Vagina (tissue), 2 donors: Measurements from ENCODE around the gene SETD9. TPM values are rescaled to one million over a fixed set of nuclear protein-coding genes. Genes with fewer than 3 reads are reported as not detected.

Experiments used
- DNase-seq, 2 donors: peaks; one replicate each; pipeline ENCODE4 v3.0.0-alpha.2; 2017; ENCODE audit errors: extremely low spot score in 2 of 2
- H3K27ac ChIP-seq: fragments of 200-600 bp; sonication (generic); one replicate; pipeline ENCODE4 v1.5.1; 2019
- H3K27me3 ChIP-seq: fragments of 200-600 bp; sonication (generic); one replicate; pipeline ENCODE4 v1.5.1; 2019
- H3K36me3 ChIP-seq, 2 donors: fragments of 200-600 bp; sonication (generic); one replicate each; pipeline ENCODE4 v1.5.1; 2017 to 2019
- H3K4me1 ChIP-seq: fragments of 200-600 bp; sonication (generic); one replicate; pipeline ENCODE4 v1.5.1; 2019
- H3K4me3 ChIP-seq, 2 donors: fragments of 200-600 bp; sonication (generic); 1 replicate in 1 of 2; 2 replicates in 1 of 2; pipeline ENCODE4 v1.5.1; 2016 to 2019
- H3K9me3 ChIP-seq: fragments of 200-600 bp; sonication (generic); one replicate; pipeline ENCODE4 v1.5.1; 2019
- POLR2A ChIP-seq, 2 donors: fragments of 450-650 bp; IDR thresholded peaks; one replicate each; pipeline ENCODE4 v1.6.1; 2017; ENCODE audit warnings: antibody characterized with exemption in 2 of 2, mild to moderate bottlenecking in 2 of 2, moderate library complexity in 2 of 2
- POLR2AphosphoS5 ChIP-seq, 2 donors: sonication (generic); formaldehyde crosslinking; IDR thresholded peaks; one replicate each; pipeline ENCODE4 v1.9.0; 2017; ENCODE audit warnings: antibody characterized with exemption in 2 of 2, mild to moderate bottlenecking in 2 of 2, low read depth in 1 of 2; ENCODE audit not compliant: insufficient read depth in 1 of 2
- intact Hi-C: fragments of 100-400 bp; cut with DNase I; formaldehyde crosslinking; loops from one replicate; pipeline ENCODE4 v1.15.1; 2023
- total RNA-seq: library from RNA; depleted of rRNA; stranded (reverse); fragments of >200 nt; gene quantifications from one replicate; pipeline ENCODE4 v1.2.3, GENCODE V29; 2016
- TF ChIP-seq, protein P1 (sequence below), 3 experiments: fragments of 450-650 bp in 2 of 3; fragments of 200-600 bp in 1 of 3; sonication (generic) in 1 of 3; IDR thresholded peaks; one replicate each; pipeline ENCODE4 v1.5.1; 2017 to 2019; ENCODE audit warnings: antibody characterized with exemption in 3 of 3, mild to moderate bottlenecking in 2 of 3, moderate library complexity in 2 of 3

SETD9 gene
- total RNA-seq, 1 donor from 2014 or later: 2.7 TPM

DNA sequence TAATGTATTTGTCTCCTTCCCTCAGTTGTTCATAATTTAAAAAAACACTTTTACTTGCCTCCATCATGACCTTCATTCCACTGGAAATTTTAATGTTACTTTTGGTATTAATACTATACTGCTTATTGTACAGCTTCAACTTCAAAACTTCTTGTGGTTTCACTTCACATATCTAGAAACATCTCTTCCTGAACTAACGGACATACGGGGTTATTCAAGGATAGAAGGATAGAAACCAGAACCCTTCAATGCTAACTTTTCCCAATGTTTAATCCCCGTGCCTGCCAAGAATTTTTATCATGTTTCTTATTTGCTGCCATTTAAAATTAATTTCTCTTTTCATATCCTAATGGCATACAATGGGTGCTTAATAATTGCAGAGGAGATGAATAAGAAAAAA is 36.3 kb upstream of the SETD9 start:
- Histone ChIP-seq H3K36me3 (peaks cover 0 to 65% of the 10 kb centered on the region in 2 donors), H3K27ac (no peak overlapping the region), H3K27me3 (no peaks in the 10 kb centered on the region), H3K9me3 (no peaks in the 10 kb centered on the region), H3K4me1 (no peaks in the 10 kb centered on the region), H3K4me3 (no peak overlapping the region)
- intact Hi-C loops: no loop called here
- TF ChIP-seq POLR2A (IDR thresholded peaks at IDR 0.05) (no peak), POLR2AphosphoS5 (IDR thresholded peaks at IDR 0.05; ENCODE audit: insufficient read depth in 1 of 2, low read depth in 1 of 2) (no peak)
- TF ChIP-seq, protein P1, sequence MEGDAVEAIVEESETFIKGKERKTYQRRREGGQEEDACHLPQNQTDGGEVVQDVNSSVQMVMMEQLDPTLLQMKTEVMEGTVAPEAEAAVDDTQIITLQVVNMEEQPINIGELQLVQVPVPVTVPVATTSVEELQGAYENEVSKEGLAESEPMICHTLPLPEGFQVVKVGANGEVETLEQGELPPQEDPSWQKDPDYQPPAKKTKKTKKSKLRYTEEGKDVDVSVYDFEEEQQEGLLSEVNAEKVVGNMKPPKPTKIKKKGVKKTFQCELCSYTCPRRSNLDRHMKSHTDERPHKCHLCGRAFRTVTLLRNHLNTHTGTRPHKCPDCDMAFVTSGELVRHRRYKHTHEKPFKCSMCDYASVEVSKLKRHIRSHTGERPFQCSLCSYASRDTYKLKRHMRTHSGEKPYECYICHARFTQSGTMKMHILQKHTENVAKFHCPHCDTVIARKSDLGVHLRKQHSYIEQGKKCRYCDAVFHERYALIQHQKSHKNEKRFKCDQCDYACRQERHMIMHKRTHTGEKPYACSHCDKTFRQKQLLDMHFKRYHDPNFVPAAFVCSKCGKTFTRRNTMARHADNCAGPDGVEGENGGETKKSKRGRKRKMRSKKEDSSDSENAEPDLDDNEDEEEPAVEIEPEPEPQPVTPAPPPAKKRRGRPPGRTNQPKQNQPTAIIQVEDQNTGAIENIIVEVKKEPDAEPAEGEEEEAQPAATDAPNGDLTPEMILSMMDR (IDR thresholded peaks at IDR 0.05): no peak
- no peak for DNase-seq

DNA sequence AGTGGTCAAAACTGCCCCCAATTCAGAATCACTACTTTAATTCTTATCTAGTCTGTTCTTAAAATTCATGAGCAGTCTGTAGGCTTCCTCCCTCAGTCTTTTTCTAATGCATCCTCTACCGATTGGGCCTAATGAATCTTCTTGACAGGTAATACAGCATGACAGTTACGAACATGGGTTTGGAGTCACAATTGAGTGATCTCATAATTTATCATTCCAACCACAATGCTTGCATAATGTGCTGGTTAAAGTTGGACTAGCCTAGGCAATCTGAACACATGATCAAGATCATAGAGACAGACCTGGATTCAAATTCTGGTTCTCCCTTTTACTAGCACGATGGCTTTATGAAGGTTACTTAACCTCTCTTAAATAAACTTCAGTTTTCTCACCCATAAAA is 33.1 kb upstream of the SETD9 start:
- no peaks in the 10 kb centered on the region for H3K27me3 ChIP-seq
- no peak for DNase-seq
- H3K4me1 ChIP-seq: no peaks in the 10 kb centered on the region
- TF ChIP-seq POLR2A (IDR thresholded peaks at IDR 0.05) (no peak), POLR2AphosphoS5 (IDR thresholded peaks at IDR 0.05; ENCODE audit: insufficient read depth in 1 of 2, low read depth in 1 of 2) (no peak)
- TF ChIP-seq, protein P1 (IDR thresholded peaks at IDR 0.05): no peak
- no peaks in the 10 kb centered on the region for H3K9me3 ChIP-seq
- H3K27ac ChIP-seq: no peak overlapping the region
- peaks cover 0 to 70% of the 10 kb centered on the region in 2 donors for H3K36me3 ChIP-seq
- H3K4me3 ChIP-seq: no peak overlapping the region
- intact Hi-C loops: no loop called here

DNA sequence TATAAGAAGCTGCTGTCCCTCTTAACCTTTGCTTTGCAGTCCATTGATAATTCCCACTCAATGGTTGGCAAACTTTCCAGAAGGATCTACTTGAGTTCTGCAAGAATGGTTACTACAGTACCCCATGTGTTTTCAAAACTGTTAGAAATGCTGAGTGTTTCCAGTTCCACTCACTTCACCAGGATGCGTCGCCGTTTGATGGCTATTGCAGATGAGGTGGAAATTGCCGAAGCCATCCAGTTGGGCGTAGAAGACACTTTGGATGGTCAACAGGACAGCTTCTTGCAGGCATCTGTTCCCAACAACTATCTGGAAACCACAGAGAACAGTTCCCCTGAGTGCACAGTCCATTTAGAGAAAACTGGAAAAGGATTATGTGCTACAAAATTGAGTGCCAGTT is 27.8 kb upstream of the SETD9 start:
- no peak for DNase-seq
- Histone ChIP-seq H3K9me3 (no peaks in the 10 kb centered on the region), H3K4me3 (no peak overlapping the region), H3K27me3 (no peaks in the 10 kb centered on the region), H3K27ac (no peak overlapping the region), H3K36me3 (peaks cover 0 to 81% of the 10 kb centered on the region in 2 donors), H3K4me1 (no peaks in the 10 kb centered on the region)
- TF ChIP-seq, protein P1 (IDR thresholded peaks at IDR 0.05): no peak
- no peak for TF ChIP-seq POLR2AphosphoS5 (IDR thresholded peaks at IDR 0.05; ENCODE audit: insufficient read depth in 1 of 2, low read depth in 1 of 2)
- no peak for TF ChIP-seq POLR2A (IDR thresholded peaks at IDR 0.05)
- intact Hi-C loops: no loop called here

DNA sequence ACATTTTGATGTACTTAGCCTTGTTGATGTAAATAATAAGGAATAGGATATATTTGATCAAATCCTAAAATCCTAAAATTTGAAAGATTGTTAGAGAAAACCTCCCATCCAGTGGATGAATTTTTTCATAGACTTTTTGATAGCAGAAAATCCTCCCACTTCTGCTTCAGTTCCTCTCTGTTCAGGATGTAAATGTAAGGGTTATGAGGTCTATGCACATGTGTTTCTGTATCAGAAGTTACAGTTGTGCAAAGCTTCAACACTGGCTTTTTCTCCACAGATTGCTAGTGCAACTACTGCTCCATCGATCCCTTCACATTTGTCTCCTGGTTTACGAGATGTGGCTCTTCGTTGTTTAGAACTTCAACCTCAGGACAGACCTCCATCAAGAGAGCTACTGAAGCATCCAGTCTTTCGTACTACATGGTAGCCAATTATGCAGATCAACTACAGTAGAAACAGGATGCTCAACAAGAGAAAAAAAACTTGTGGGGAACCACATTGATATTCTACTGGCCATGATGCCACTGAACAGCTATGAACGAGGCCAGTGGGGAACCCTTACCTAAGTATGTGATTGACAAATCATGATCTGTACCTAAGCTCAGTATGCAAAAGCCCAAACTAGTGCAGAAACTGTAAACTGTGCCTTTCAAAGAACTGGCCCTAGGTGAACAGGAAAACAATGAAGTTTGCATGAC is 16.0 kb upstream of the SETD9 start:
- Histone ChIP-seq H3K4me3 (no peak overlapping the region), H3K27ac (no peak overlapping the region), H3K9me3 (no peaks in the 10 kb centered on the region), H3K4me1 (no peaks in the 10 kb centered on the region), H3K36me3 (peaks cover 0 to 27% of the 10 kb centered on the region in 2 donors), H3K27me3 (no peaks in the 10 kb centered on the region)
- no peak for TF ChIP-seq POLR2A (IDR thresholded peaks at IDR 0.05)
- TF ChIP-seq, protein P1 (IDR thresholded peaks at IDR 0.05): no peak
- TF ChIP-seq POLR2AphosphoS5 (IDR thresholded peaks at IDR 0.05; ENCODE audit: insufficient read depth in 1 of 2, low read depth in 1 of 2): no peak
- intact Hi-C loops: no loop called here
- no peak for DNase-seq

DNA sequence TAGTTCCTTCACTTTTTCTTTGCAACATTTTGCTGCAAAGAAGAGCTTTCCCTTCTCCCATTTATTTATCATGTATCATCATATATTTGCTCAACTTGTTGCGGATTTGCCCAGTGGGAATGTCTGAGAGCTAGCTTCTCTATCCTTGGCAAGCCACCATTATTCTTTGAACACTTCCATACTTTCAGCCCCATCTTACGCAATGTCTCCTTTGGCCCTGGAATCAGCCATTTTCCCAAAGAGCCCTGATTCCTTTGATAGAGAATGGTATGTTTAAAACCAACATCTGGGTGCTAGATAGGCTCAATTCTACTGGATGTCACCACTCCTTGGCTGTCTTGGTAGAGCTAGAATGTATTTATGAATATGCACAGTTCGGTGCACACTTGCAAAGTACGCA is 12.6 kb upstream of the SETD9 start:
- DNase-seq: no peak
- no peak overlapping the region for H3K27ac ChIP-seq
- H3K36me3 ChIP-seq: peaks cover 0 to 11% of the 10 kb centered on the region in 2 donors
- H3K4me1 ChIP-seq: no peaks in the 10 kb centered on the region
- intact Hi-C loops: no loop called here
- H3K9me3 ChIP-seq: no peaks in the 10 kb centered on the region
- no peak for TF ChIP-seq POLR2A (IDR thresholded peaks at IDR 0.05)
- TF ChIP-seq POLR2AphosphoS5 (IDR thresholded peaks at IDR 0.05; ENCODE audit: insufficient read depth in 1 of 2, low read depth in 1 of 2): no peak
- TF ChIP-seq, protein P1 (IDR thresholded peaks at IDR 0.05): no peak
- no peak overlapping the region for H3K4me3 ChIP-seq
- no peaks in the 10 kb centered on the region for H3K27me3 ChIP-seq
